PFSK-1 (cell line): ENCODE data around the gene TNN.

ENCODE experiments used
- FOXP2 ChIP-seq: optimal IDR thresholded peaks from 2 replicates; pipeline ENCODE3; 2011; ENCODE audit warnings: borderline replicate concordance, control low read depth, inconsistent platforms; ENCODE audit not compliant: insufficient read depth; ENCODE audit errors: extremely low read length, extremely low read depth
- POLR2AphosphoS5 ChIP-seq: IDR thresholded peaks from 2 replicates; pipeline ENCODE4 v1.6.1; 2012; ENCODE audit warnings: low read depth, mild to moderate bottlenecking, control low read depth, low read length, moderate library complexity
- SIN3A ChIP-seq: IDR thresholded peaks from 2 replicates; pipeline ENCODE4 v1.6.1; 2012; ENCODE audit warnings: mild to moderate bottlenecking, low read length, moderate library complexity, borderline replicate concordance; ENCODE audit not compliant: insufficient read depth
- TAF1 ChIP-seq: IDR thresholded peaks from 2 replicates; pipeline ENCODE4 v1.6.1; 2012; ENCODE audit warnings: low read length, control low read depth, borderline replicate concordance; ENCODE audit not compliant: insufficient read depth
- TF ChIP-seq, protein P1 (sequence below), 2 experiments: IDR thresholded peaks; 2 replicates each; pipeline versions ENCODE4 v1.6.1 to v1.8.0; 2011 to 2012; ENCODE audit warnings: low read depth in 2 of 2, low read length in 2 of 2, control low read depth in 1 of 2, inconsistent platforms in 1 of 2, mild to moderate bottlenecking in 1 of 2, moderate library complexity in 1 of 2; ENCODE audit not compliant: insufficient read depth in 1 of 2

The TNN gene

DNA sequence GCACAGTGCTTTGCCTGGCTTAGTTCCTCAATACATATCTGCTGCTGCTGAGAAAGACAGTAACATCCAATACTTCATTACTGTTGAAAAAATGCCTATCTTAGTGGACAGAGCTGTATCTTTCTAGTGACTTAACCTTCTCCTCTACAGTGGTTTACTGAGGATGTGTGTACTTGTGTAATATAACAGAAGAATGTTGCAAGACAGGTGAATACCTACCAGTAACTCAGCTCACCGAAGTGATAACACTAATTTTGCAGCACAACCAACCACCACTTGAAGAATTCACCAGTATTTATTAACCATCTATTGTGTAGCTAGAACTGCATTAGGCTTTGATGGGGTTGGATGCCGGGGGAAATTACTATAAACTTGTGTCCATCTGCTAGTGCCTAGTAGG, 16.6 kb upstream of the TNN start:
- TF ChIP-seq FOXP2, result no peak
- TF ChIP-seq, protein P1, sequence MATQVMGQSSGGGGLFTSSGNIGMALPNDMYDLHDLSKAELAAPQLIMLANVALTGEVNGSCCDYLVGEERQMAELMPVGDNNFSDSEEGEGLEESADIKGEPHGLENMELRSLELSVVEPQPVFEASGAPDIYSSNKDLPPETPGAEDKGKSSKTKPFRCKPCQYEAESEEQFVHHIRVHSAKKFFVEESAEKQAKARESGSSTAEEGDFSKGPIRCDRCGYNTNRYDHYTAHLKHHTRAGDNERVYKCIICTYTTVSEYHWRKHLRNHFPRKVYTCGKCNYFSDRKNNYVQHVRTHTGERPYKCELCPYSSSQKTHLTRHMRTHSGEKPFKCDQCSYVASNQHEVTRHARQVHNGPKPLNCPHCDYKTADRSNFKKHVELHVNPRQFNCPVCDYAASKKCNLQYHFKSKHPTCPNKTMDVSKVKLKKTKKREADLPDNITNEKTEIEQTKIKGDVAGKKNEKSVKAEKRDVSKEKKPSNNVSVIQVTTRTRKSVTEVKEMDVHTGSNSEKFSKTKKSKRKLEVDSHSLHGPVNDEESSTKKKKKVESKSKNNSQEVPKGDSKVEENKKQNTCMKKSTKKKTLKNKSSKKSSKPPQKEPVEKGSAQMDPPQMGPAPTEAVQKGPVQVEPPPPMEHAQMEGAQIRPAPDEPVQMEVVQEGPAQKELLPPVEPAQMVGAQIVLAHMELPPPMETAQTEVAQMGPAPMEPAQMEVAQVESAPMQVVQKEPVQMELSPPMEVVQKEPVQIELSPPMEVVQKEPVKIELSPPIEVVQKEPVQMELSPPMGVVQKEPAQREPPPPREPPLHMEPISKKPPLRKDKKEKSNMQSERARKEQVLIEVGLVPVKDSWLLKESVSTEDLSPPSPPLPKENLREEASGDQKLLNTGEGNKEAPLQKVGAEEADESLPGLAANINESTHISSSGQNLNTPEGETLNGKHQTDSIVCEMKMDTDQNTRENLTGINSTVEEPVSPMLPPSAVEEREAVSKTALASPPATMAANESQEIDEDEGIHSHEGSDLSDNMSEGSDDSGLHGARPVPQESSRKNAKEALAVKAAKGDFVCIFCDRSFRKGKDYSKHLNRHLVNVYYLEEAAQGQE (IDR thresholded peaks at IDR 0.05; ENCODE audit: insufficient read depth in 1 of 2, low read depth in 2 of 2, low read length in 2 of 2), result no peak
- TF ChIP-seq POLR2AphosphoS5, result no peak
- no peak for TF ChIP-seq SIN3A
- no peak for TF ChIP-seq TAF1

DNA sequence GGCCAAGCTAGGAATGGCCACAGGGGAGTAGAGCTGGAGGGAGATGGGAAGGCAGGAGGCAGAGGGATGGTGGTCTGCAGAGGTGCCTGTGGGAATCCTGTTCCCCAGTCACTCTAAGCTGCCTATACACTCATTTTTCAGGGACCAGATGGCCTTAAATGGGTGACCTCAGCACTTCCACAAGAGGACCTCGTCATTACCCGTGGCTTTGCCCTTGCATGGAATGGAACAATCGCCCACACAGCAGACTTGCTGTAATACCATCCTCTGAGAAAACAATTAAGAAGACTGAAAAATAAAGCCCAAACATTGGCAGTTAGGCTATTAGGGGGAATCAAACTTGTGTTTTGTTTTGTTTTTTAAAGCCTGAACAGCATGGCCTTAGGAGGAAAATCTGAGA, 12.9 kb upstream of the TNN start:
- TF ChIP-seq SIN3A (no peak), TAF1 (no peak), FOXP2 (no peak), POLR2AphosphoS5 (no peak)
- TF ChIP-seq, protein P1 (IDR thresholded peaks at IDR 0.05; ENCODE audit: insufficient read depth in 1 of 2, low read depth in 2 of 2, low read length in 2 of 2), result no peak

GRCh38 chr1:175062339-175062738, 5.3 kb upstream of the TNN start:
- TF ChIP-seq FOXP2 (no peak), SIN3A (no peak)
- TF ChIP-seq, protein P1 (IDR thresholded peaks at IDR 0.05; ENCODE audit: insufficient read depth in 1 of 2, low read depth in 2 of 2, low read length in 2 of 2), result no peak

DNA sequence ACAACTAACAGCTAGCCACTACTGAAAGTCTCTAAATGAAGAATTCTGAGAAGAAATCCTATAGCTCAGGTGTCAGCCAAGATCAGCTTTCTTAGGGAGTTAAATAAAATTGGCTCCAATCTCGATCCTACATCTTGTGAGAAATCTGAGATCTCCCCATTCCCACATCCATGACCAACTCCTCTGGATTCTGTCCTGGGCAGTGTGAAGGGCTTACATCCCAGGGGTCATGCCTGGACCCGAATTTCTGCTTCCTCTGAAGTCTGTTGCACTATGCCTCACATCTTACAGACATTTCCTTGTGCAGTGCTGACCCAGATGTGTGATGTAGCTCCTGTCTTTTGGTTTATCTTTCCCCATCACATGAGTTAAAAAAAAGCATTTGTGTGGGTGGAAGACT, 4.8 kb upstream of the TNN start:
- TF ChIP-seq TAF1 (no peak), POLR2AphosphoS5 (no peak), FOXP2 (no peak), SIN3A (no peak)
- TF ChIP-seq, protein P1 (IDR thresholded peaks at IDR 0.05; ENCODE audit: insufficient read depth in 1 of 2, low read depth in 2 of 2, low read length in 2 of 2), result no peak

DNA sequence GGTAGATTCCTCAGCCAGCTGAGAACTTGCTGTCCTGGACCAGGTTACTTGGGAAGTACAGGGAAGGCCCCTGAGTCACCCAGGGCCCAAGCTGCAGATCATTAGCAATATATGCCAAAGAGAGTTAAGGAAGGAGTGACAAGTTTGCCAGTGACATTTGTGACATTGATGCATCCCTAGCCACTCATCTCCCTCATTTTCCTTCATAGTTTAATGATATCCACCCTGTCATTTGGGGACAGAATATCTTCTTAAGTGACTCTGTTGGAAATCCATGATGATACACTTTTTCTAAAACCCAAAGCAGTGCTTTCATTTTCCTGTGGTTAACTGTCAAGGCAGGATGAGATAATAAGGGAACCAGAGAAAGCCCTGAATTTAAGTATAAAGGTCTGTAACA, 3.2 kb downstream of the TNN start:
- no peak for TF ChIP-seq FOXP2
- no peak for TF ChIP-seq POLR2AphosphoS5
- no peak for TF ChIP-seq SIN3A
- TF ChIP-seq, protein P1 (IDR thresholded peaks at IDR 0.05; ENCODE audit: insufficient read depth in 1 of 2, low read depth in 2 of 2, low read length in 2 of 2), result no peak
- TF ChIP-seq TAF1, result no peak
